B cell (primary cell): ENCODE data around the gene TMEM147. TPM values are rescaled to one million over a fixed set of nuclear protein-coding genes. Genes with fewer than 3 reads are reported as not detected.

ENCODE experiments used
- polyA plus RNA-seq: library from polyadenylated mRNA; depleted of rRNA; stranded (reverse); fragments of >200 nt; gene quantifications from 2 replicates; pipeline ENCODE4 v1.2.3, GENCODE V29; 2012
- total RNA-seq, 2 donors: library from RNA; stranded (reverse); fragments of 120-200 nt in 1 of 2; gene quantifications; 1 replicate in 1 of 2; 2 replicates in 1 of 2; pipeline versions ENCODE4 v1.2.3 to v1.2.4, GENCODE V29; 2013 to 2022

TMEM147 gene
- total and polyA plus RNA-seq, 2 donors (not counting 1 experiment from before 2014, with no cell fraction given) = 39.8 to 68.9 TPM

Other genes starting within 250 kb of the TMEM147 start
- 692 and 698 TPM in 2 replicates for gene CD22, start 216.4 kb upstream of the TMEM147 start, total RNA-seq
- gene CD22, start 216.4 kb upstream of the TMEM147 start, polyA plus RNA-seq = 1,437 and 1,715 TPM in 2 replicates
- 3.0 and 3.3 TPM in 2 replicates for gene FFAR1, start 197.7 kb upstream of the TMEM147 start, total RNA-seq
- gene FFAR1, start 197.7 kb upstream of the TMEM147 start, polyA plus RNA-seq = 17.9 and 118 TPM in 2 replicates
- not detected in 2 replicates for gene FFAR3, start 187.2 kb upstream of the TMEM147 start, total RNA-seq
- 0.63 and 4.1 TPM in 2 replicates for gene FFAR3, start 187.2 kb upstream of the TMEM147 start, polyA plus RNA-seq
- gene GPR42, start 174.6 kb upstream of the TMEM147 start, total RNA-seq = not detected in 2 replicates
- gene GPR42, start 174.6 kb upstream of the TMEM147 start, polyA plus RNA-seq = 0.10 and 3.5 TPM in 2 replicates
- 0.15 TPM in 1 of 2 replicates, not detected in the other for gene FFAR2, start 97.4 kb upstream of the TMEM147 start, total RNA-seq
- gene FFAR2, start 97.4 kb upstream of the TMEM147 start, polyA plus RNA-seq = 0.26 and 0.31 TPM in 2 replicates
- gene KRTDAP, start 55.2 kb upstream of the TMEM147 start, total RNA-seq = not detected in 2 replicates
- gene KRTDAP, start 55.2 kb upstream of the TMEM147 start, polyA plus RNA-seq = not detected in 2 replicates
- gene DMKN, start 32.0 kb upstream of the TMEM147 start, total RNA-seq = 1.8 and 4.5 TPM in 2 replicates
- 0.58 and 1.6 TPM in 2 replicates for gene DMKN, start 32.0 kb upstream of the TMEM147 start, polyA plus RNA-seq
- not detected in 2 replicates for gene SBSN, start 17.3 kb upstream of the TMEM147 start, total RNA-seq
- gene SBSN, start 17.3 kb upstream of the TMEM147 start, polyA plus RNA-seq = not detected in 2 replicates
- not detected in 2 replicates for gene GAPDHS, start 12.2 kb upstream of the TMEM147 start, total RNA-seq
- not detected in 2 replicates for gene GAPDHS, start 12.2 kb upstream of the TMEM147 start, polyA plus RNA-seq
- not detected in 2 replicates for gene ATP4A, start 18.0 kb downstream of the TMEM147 start, total RNA-seq
- gene ATP4A, start 18.0 kb downstream of the TMEM147 start, polyA plus RNA-seq = not detected in 2 replicates
- not detected in 2 replicates for gene PMIS2, start 40.5 kb downstream of the TMEM147 start, total RNA-seq
- not detected in 2 replicates for gene PMIS2, start 40.5 kb downstream of the TMEM147 start, polyA plus RNA-seq
- gene HAUS5, start 67.1 kb downstream of the TMEM147 start, total RNA-seq = 32.2 and 35.3 TPM in 2 replicates
- gene HAUS5, start 67.1 kb downstream of the TMEM147 start, polyA plus RNA-seq = 42.8 and 52.3 TPM in 2 replicates
- gene RBM42, start 83.4 kb downstream of the TMEM147 start, total RNA-seq = 52.0 and 52.7 TPM in 2 replicates
- gene RBM42, start 83.4 kb downstream of the TMEM147 start, polyA plus RNA-seq = 42.1 and 42.9 TPM in 2 replicates
- gene ETV2, start 96.1 kb downstream of the TMEM147 start, total RNA-seq = 0.42 and 1.3 TPM in 2 replicates
- 0.20 and 0.49 TPM in 2 replicates for gene ETV2, start 96.1 kb downstream of the TMEM147 start, polyA plus RNA-seq
- gene COX6B1, start 102.7 kb downstream of the TMEM147 start, total RNA-seq = 214 and 215 TPM in 2 replicates
- 202 and 387 TPM in 2 replicates for gene COX6B1, start 102.7 kb downstream of the TMEM147 start, polyA plus RNA-seq
- gene UPK1A, start 120.9 kb downstream of the TMEM147 start, total RNA-seq = not detected in 2 replicates
- gene UPK1A, start 120.9 kb downstream of the TMEM147 start, polyA plus RNA-seq = 0.16 and 0.17 TPM in 2 replicates
- gene ZBTB32, start 158.9 kb downstream of the TMEM147 start, total RNA-seq = 28.1 and 30.9 TPM in 2 replicates
- 8.5 and 18.9 TPM in 2 replicates for gene ZBTB32, start 158.9 kb downstream of the TMEM147 start, polyA plus RNA-seq
- gene KMT2B, start 172.4 kb downstream of the TMEM147 start, total RNA-seq = 84.5 and 85.6 TPM in 2 replicates
- 96.9 and 106 TPM in 2 replicates for gene KMT2B, start 172.4 kb downstream of the TMEM147 start, polyA plus RNA-seq
- gene IGFLR1, start 196.8 kb downstream of the TMEM147 start, total RNA-seq = 245 and 248 TPM in 2 replicates
- 110 and 130 TPM in 2 replicates for gene IGFLR1, start 196.8 kb downstream of the TMEM147 start, polyA plus RNA-seq
- 62.1 and 62.7 TPM in 2 replicates for gene U2AF1L4, start 199.8 kb downstream of the TMEM147 start, total RNA-seq
- gene U2AF1L4, start 199.8 kb downstream of the TMEM147 start, polyA plus RNA-seq = 89.7 and 170 TPM in 2 replicates
- 29.1 and 36.4 TPM in 2 replicates for gene PSENEN, start 200.0 kb downstream of the TMEM147 start, total RNA-seq
- 11.7 and 17.7 TPM in 2 replicates for gene PSENEN, start 200.0 kb downstream of the TMEM147 start, polyA plus RNA-seq
- 22.3 and 22.8 TPM in 2 replicates for gene LIN37, start 202.9 kb downstream of the TMEM147 start, total RNA-seq
- 64.1 and 76.1 TPM in 2 replicates for gene LIN37, start 202.9 kb downstream of the TMEM147 start, polyA plus RNA-seq
- not detected in 2 replicates for gene HSPB6, start 211.4 kb downstream of the TMEM147 start, total RNA-seq
- not detected in 2 replicates for gene HSPB6, start 211.4 kb downstream of the TMEM147 start, polyA plus RNA-seq
- gene PROSER3, start 212.6 kb downstream of the TMEM147 start, total RNA-seq = 61.0 and 65.6 TPM in 2 replicates
- gene PROSER3, start 212.6 kb downstream of the TMEM147 start, polyA plus RNA-seq = 26.0 and 30.7 TPM in 2 replicates
- 18.2 and 21.6 TPM in 2 replicates for gene ARHGAP33, start 229.9 kb downstream of the TMEM147 start, total RNA-seq
- 27.8 and 28.7 TPM in 2 replicates for gene ARHGAP33, start 229.9 kb downstream of the TMEM147 start, polyA plus RNA-seq